ENCODE results near the gene MLST8.
"Not testable (repeated sequence)": the region's sequence is repeated elsewhere in the genome, so short reads cannot be mapped to it uniquely, and the experiment has no call there.

MLST8 gene

DNA sequence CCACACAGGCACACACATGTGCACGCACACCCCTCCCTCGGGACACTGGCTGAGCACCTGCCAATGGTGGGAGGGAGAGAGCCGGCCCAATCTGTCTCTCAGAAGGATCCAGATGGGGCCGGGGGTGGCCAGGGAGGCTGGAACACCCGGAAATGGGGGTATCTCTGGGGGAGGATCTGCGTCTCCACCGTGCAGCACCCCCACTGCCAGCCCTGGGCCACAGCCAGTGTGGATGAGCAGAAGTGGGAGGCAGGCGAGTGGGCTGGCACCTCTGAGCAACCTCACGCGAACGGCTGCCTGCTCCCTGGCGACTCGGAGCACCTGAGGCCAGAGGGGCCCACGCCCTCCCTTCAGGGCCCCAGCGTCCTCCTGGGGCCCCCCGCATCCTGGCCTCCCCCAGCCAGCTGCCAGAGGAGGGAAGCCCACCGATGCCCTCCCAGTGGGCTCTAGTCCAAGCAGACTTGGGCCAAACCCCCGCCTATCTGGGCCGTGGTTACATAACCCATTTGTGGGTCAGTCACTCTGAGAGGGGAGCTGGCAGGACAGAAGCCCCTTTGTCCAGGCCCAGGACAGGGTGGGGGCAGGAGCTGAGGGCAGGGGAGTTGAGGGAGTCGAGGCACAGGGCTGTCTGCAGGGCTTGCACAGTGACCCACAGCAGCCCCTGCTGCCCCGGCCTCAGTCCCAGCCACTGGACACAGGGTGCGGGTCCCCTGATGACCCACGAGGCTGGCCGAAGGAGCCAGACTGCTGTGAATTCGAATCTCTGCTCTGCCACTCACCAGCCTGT, 14.4 kb upstream of the MLST8 start:
- DNase-seq: no peak

GRCh38 chr16:2191446-2191706, 13.9 kb upstream of the MLST8 start:
- DNase-seq: no peak

- no peak for DNase-seq
These were observed 11.0 kb upstream of the MLST8 start for GRCh38 chr16:2194166-2194834.

DNA sequence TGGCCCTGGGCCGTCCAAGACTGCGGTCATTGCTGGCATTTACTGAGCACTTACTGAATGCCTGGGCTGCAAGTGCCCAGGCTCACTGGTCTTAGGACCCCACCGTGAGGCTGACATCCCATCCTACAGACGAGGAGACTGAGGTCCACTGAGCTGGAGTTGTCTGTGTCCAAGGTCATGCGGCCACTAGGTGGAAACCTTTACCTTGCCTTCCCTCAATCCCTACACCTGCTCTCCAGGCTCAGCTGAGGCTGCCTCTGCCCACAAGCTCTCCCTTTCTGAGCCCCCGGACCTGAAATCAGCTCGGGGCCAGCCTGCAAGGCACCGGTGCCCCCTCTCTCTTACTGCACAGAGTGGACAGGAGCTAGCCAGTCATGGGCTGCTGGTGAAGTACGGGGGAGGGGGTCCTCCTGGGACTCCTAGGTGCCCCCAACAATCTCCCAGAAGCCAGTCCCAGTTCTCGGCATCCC, 10.4 kb upstream of the MLST8 start:
- peak; percentile 54 to 64 for DNase-seq

DNA sequence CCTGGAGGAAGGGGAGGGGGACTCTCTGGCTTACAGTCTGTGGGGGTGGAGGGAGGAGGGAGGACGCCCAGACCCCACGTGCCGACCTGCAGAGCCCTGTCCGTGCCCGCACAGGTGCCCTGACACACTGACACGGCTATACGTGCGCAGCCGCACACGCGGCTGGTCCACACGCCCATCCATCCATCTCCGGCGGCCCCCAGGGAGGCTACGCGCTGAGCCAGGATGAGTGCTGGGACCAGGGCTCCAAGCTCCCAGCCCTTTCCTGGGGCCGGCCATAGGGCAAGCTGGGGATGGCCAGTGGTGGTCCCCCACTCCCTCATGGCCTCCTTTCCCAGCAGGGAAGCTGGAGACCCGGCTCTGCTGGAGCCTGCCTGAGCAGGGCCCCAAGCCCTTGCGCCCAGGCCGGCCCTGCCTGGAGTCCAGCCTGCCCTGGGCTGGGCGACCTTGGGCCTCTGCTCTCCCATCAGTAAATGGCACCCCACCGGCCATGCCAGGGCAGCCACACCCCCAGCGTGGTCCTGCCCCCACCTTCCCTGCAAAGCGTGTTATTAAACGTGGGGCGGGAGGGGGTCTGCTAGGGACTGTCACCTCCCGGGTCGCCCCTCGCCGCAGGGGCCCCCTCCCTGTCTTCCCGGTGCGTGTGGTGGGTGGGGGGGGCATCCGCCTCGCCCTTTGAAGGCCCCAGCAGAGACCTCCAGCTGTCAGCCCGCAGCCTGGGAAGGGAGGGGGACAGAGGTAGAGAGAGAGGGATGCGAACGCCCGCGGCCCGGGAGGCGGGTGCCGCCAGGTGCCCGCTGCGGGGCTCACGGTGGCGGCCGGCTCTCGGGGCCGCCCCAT, 9.7 kb upstream of the MLST8 start:
- DNase-seq: no peak

GRCh38 chr16:2196162-2196980, 8.9 kb upstream of the MLST8 start, which contains the start of gene CASKIN1:
TSS of gene CASKIN1 (minus strand) at chr16:2196605. CDS start at chr16:2196432, 173 bp downstream.
- DNase-seq: no peak

- no peak for DNase-seq
These were observed 8.2 kb upstream of the MLST8 start for GRCh38 chr16:2196981-2197511.

DNA sequence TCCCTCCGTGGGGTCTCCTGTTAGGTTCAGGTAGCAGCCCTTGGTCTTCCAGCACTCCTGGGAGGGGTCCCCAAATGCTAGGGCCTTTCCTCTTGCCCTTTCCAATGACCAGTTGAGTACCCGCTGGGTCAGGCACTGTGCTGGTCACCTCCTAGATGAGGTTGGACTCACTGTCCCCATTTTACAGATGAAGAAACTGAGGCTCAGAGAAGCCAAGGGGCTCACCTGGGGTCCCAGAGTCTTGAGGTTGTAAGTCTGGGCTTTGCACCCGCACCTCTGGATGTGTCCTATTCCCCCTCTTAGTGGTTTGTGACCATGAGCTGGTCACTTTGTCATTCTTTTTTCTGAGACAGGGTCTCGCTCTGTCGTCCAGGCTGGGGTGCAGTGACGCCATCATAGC, 7.5 kb upstream of the MLST8 start:
- DNase-seq: no peak

DNA sequence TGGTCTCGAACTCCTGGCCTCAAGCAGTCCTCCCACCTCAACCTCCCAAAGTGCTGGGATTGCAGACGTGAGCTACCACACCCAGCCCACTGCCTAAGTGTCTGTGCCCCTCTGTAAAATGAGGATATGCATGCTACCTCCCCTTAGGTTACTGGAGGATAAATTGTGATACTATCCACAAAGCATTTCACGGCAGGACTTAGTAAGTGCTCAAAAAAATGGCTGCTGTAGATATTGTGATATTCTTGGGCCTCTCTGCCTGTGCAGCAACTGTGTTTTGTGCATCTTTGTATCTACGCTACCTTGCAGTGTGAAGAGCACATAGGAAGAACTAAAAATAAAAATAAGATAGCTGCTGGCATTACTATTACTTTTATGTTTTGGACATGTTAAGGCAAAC, 7.0 kb upstream of the MLST8 start:
- DNase-seq: no peak

DNA sequence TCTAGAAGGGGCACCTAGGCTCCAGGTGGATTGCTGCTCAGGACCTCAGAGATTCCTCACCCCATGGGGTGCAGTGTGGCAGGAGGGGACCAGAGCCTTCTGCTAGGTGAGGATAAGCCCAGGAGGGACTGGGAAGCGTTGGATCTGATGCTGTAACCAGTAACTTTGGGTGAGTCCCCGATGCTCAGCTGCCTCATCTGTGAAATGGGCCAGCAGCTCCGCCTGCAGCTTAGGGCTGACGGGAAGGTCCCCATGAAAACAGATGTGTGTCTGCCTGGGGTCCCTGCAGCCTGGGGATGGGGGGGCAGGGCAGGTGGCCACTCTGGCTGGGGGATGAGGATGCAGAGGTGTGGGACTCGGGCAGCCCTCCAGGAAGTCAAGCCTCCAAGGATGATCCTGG, 6.2 kb upstream of the MLST8 start:
- no peak for DNase-seq

DNA sequence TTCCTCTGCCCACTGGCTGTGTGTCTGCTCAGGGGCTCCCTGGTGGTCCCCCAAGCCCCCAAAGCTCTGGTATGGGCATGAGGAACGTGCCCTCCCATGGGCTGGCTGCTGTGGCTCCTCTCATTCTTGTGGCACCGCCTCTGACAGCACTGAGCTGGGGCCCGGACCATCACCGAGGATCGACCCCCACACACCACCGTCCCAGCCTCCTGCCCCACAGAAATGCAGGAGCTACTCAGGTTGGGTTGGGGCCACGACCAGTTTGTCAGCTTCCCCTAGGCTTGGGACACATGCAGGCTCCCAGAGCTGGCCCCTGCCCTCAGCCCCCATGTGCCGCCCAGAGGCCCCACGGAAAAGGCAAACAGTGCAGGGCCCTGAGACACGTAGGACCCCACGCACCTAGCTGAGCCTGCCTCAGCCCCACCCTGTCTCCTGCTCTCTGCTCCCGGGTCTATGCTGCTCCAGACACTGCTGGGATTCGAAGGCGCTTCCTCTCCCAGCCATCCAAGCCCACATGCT, 5.6 kb upstream of the MLST8 start:
- DNase-seq: no peak

DNA sequence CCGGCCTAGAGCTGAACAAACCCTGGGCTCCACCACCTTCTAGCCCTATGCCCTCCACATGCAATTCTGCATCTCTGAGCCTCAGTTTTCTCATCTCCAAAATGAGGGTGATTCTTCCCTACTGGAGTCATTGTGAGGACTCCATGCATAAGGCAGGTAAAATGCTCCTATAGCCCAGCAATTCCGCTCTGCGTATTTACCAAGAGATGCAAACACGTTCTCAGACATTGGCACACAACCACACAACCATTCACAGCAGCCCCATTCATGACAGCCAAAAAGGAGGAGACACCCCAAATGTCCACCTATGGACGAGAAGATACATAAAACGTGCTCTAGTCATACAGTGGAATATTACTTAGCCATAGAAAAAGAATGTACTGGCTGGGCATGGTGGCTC, 4.9 kb upstream of the MLST8 start:
- DNase-seq: no peak

- DNase-seq: not testable (repeated sequence)
These were observed 2.0 kb upstream of the MLST8 start for GRCh38 chr16:2203119-2203688.

- DNase-seq: peak in 1 of 2 experiments; percentile 34
These were observed 694 bp upstream of the MLST8 start for GRCh38 chr16:2204416-2205103.

GRCh38 chr16:2205967-2206313, 686 bp downstream of the MLST8 start:
- DNase-seq: no peak

DNA sequence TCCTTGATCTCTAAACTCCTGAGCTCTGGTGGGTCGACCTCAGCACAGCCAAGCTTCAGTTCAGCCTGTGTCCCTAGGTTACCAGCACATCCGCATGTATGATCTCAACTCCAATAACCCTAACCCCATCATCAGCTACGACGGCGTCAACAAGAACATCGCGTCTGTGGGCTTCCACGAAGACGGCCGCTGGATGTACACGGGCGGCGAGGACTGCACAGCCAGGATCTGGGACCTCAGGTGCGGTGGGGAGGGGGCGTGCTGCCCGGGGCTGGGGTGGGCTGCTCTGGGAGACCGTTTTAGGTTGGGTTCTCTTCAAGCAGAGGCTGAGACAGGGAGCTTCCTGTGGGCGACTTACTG, 1.1 kb downstream of the MLST8 start:
- DNase-seq: no peak

- DNase-seq: no peak
These were observed 1.7 kb downstream of the MLST8 start for GRCh38 chr16:2206780-2207433.

DNA sequence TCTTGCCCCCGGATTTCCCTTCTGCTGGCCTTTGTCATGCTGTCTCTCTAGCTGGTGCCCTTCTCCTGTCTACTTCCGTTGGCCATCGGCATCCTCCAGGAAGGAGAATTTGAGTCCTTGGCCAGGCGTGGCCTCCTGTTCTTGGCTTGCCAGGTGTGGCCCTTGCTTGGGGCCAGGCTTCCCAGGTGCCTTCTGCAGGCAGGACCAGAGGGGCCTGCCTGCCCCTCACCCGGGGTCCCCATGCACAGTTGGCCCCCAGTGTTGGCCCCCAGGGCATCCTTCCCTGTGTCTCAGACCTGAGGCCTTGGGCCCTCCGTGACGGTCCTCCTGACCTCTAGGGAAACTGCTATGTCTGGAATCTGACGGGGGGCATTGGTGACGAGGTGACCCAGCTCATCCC, 2.6 kb downstream of the MLST8 start:
- DNase-seq: no peak

DNA sequence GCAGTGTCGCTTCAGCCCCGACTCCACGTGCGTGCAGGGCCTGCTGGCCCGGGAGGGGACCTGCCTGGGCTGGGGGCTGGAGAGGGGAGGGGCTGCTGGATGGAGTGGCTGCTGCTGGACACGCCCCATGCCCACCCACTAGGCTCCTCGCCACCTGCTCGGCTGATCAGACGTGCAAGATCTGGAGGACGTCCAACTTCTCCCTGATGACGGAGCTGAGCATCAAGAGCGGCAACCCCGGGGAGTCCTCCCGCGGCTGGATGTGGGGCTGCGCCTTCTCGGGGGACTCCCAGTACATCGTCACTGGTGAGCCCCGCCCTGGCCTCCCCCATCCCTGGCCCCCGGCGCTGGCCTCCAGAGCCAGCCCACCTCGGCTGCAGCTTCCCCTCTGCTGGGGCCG, 3.1 kb downstream of the MLST8 start:
- DNase-seq: no peak

DNA sequence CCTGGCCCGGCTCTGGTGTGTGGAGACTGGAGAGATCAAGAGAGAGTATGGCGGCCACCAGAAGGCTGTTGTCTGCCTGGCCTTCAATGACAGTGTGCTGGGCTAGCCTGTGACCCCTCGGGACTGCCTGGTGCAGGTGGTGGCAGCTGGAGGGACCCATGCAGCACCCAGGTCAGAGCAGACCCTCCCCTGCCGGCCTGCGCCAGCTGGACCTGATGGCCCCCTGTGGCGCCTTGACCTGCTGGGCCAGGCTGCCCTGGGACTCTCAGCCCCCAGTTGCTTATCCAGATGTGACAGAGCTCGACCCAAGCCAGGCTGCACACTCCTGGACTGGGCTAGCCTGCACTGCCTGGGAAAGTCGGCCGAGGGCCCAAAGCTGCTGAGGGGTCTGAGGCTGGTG, 3.5 kb downstream of the MLST8 start:
- DNase-seq: no peak
